ENCODE measurements around the gene TULP3.

The TULP3 gene

DNA sequence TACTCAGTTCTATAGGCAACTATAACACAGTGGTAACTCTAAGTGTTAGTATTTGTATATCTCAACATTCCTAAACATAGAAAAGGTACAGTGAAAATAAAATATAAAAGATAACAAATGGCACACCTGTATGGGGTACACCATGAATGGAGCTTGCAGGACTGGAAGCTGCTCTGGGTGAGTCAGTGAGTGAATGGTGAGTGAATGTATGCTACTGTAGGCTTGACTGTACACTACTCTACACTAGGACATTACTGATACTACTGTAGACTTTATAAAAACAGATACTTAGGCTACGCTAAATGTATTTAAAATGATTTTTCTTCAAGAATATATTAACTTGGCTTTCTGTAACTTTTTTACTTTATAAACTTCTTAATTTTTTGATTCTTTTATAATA, 94.0 kb downstream of the TULP3 start:
- Mint-ChIP-seq H3K27ac (no peak overlapping the region), H3K4me3 (no peak overlapping the region), H3K4me1 (ENCODE audit: low read depth) (no peaks in the 10 kb centered on the region), H3K36me3 (ENCODE audit: low read depth) (no peaks in the 10 kb centered on the region), H3K9me3 (peaks cover 4% of the 10 kb centered on the region), H3K27me3 (peaks cover 4% of the 10 kb centered on the region)
- no peak for DNase-seq

DNA sequence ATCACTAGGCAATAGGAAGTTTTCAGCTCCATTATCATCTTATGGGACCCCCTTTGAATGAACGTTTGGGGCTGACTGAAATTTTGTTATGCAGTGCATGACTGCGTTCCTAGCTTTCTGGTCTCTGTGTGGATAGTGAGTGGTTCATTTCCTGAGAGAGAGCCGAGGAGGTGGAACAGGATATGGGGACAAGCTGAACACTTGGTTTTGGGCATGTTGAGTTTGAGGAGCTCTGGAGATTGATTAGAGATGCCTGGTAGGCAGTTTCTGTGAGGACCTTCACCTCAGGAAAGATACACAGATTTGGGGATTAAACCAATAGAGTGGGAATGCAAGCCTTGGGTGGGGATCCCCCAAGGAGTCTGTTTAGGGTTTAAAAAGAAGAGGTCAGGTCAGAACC, 96.2 kb downstream of the TULP3 start:
- Mint-ChIP-seq H3K36me3 (ENCODE audit: low read depth) (no peaks in the 10 kb centered on the region), H3K4me3 (no peak overlapping the region)

DNA sequence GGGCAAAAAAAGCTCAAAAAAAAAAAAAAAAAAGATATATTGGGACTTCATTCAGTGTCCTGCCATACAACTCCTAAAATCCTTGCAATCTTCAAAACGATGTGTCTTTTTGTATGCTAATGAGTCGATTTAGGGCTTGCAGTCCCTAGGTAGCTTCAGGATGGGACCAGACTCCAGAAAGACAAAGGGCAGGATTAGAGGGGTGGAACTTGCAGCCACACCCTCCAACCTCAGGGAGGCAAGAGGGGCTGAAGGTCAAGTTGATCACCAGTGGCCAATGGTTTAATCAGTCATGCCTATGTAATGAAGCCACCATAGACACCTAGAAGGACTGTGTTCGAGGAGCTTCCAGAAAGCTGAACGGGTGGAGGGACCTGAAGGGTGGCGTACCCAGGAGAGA, 97.8 kb downstream of the TULP3 start:
- Mint-ChIP-seq H3K9me3 (peaks cover 8% of the 10 kb centered on the region), H3K27me3 (peaks cover 4% of the 10 kb centered on the region), H3K27ac (no peak overlapping the region), H3K4me3 (no peak overlapping the region), H3K4me1 (ENCODE audit: low read depth) (no peaks in the 10 kb centered on the region), H3K36me3 (ENCODE audit: low read depth) (no peaks in the 10 kb centered on the region)
- DNase-seq = no peak

More for the DNA sequence above, 96.2 kb downstream of the TULP3 start:
- Mint-ChIP-seq H3K4me1 (ENCODE audit: low read depth) (no peaks in the 10 kb centered on the region), H3K27ac (no peak overlapping the region), H3K27me3 (peaks cover 4% of the 10 kb centered on the region), H3K9me3 (peaks cover 8% of the 10 kb centered on the region)
- DNase-seq = no peak

Data from activated T-cell treated with anti-CD3 and anti-CD28 coated beads, Interleukin-2, amount 50 U/mL, for 24 hours (primary cell).